Measurements from ENCODE around the gene RIC8B.

RIC8B gene

GRCh38 chr12:106840243-106840642, 65.8 kb downstream of the RIC8B start:
- in situ Hi-C loops (cut with MboI; ENCODE audit: low sequenced_read_pairs, unreplicated experiment), result loop anchor here (10.0 kb wide), 1 partner anchor 455 kb away; no protein-coding TSS in a partner anchor
- no peak for TF ChIP-seq CTCF (IDR thresholded peaks at IDR 0.05; ENCODE audit: borderline replicate concordance, control extremely low read depth, extremely low read depth, insufficient read depth, missing control alignments)
- DNase-seq (ENCODE audit: low spot score), result no peak

GRCh38 chr12:106841510-106842302, 67.2 kb downstream of the RIC8B start:
- peak; percentile 58 for DNase-seq (ENCODE audit: low spot score)
- in situ Hi-C loops (cut with MboI; ENCODE audit: low sequenced_read_pairs, unreplicated experiment), result loop anchor here (10.0 kb wide), 1 partner anchor 457 kb away; no protein-coding TSS in a partner anchor

GRCh38 chr12:106845902-106846301, 71.4 kb downstream of the RIC8B start:
- no peak for TF ChIP-seq CTCF (IDR thresholded peaks at IDR 0.05; ENCODE audit: borderline replicate concordance, control extremely low read depth, extremely low read depth, insufficient read depth, missing control alignments)
- DNase-seq (ENCODE audit: low spot score), result no peak
- in situ Hi-C loops (cut with MboI; ENCODE audit: low sequenced_read_pairs, unreplicated experiment), result loop anchor here (10.0 kb wide), 1 partner anchor 461 kb away; no protein-coding TSS in a partner anchor

More at GRCh38 chr12:106841510-106842302, 67.2 kb downstream of the RIC8B start:
- peak; percentile 32 for TF ChIP-seq CTCF (IDR thresholded peaks at IDR 0.05; ENCODE audit: borderline replicate concordance, control extremely low read depth, extremely low read depth, insufficient read depth, missing control alignments)

- in situ Hi-C loops (cut with MboI; ENCODE audit: low sequenced_read_pairs, unreplicated experiment), result loop anchor here (10.0 kb wide), 1 partner anchor 463 kb away; no protein-coding TSS in a partner anchor
- no peak for DNase-seq (ENCODE audit: low spot score)
- no peak for TF ChIP-seq CTCF (IDR thresholded peaks at IDR 0.05; ENCODE audit: borderline replicate concordance, control extremely low read depth, extremely low read depth, insufficient read depth, missing control alignments)
These were observed 73.4 kb downstream of the RIC8B start for GRCh38 chr12:106847861-106848260.

- TF ChIP-seq CTCF (IDR thresholded peaks at IDR 0.05; ENCODE audit: borderline replicate concordance, control extremely low read depth, extremely low read depth, insufficient read depth, missing control alignments), result no peak
- in situ Hi-C loops (cut with MboI; ENCODE audit: low sequenced_read_pairs, unreplicated experiment), result no loop called here
- no peak for DNase-seq (ENCODE audit: low spot score)
These were observed 76.8 kb downstream of the RIC8B start for GRCh38 chr12:106851306-106851705.

- TF ChIP-seq CTCF (IDR thresholded peaks at IDR 0.05; ENCODE audit: borderline replicate concordance, control extremely low read depth, extremely low read depth, insufficient read depth, missing control alignments), result no peak
- in situ Hi-C loops (cut with MboI; ENCODE audit: low sequenced_read_pairs, unreplicated experiment), result no loop called here
- no peak for DNase-seq (ENCODE audit: low spot score)
These were observed 80.2 kb downstream of the RIC8B start for GRCh38 chr12:106854723-106855122.
